ENCODE data around the gene HYCC2.
"Not testable (repeated sequence)": the region's sequence is repeated elsewhere in the genome, so short reads cannot be mapped to it uniquely, and the experiment has no call there.

The HYCC2 gene

GRCh38 chr2:201070948-201071478 lies 458 bp downstream of the HYCC2 start:
- DNase-seq (ENCODE audit: low spot score): peak; percentile 56

- no peak for DNase-seq (ENCODE audit: low spot score)
Observed at GRCh38 chr2:201064797-201065329, 6.6 kb downstream of the HYCC2 start.

GRCh38 chr2:201063516-201063915 lies 8.0 kb downstream of the HYCC2 start:
- not testable (repeated sequence) for DNase-seq (ENCODE audit: low spot score)

- no peak for DNase-seq (ENCODE audit: low spot score)
Observed at GRCh38 chr2:201059961-201060755, 11.3 kb downstream of the HYCC2 start.

- no peak for DNase-seq (ENCODE audit: low spot score)
Observed at GRCh38 chr2:201058914-201059313, 12.6 kb downstream of the HYCC2 start.

GRCh38 chr2:201057715-201058248 lies 13.7 kb downstream of the HYCC2 start:
- DNase-seq (ENCODE audit: low spot score): no peak

- no peak for DNase-seq (ENCODE audit: low spot score)
Observed at GRCh38 chr2:201057087-201057521, 14.4 kb downstream of the HYCC2 start.

- DNase-seq (ENCODE audit: low spot score): no peak
Observed at GRCh38 chr2:201049455-201049854, 22.0 kb downstream of the HYCC2 start.

- DNase-seq (ENCODE audit: low spot score): no peak
Observed at GRCh38 chr2:201046881-201047280, 24.6 kb downstream of the HYCC2 start.

GRCh38 chr2:201043050-201043449 lies 28.4 kb downstream of the HYCC2 start:
- not testable (repeated sequence) for DNase-seq (ENCODE audit: low spot score)

GRCh38 chr2:201042451-201042850 lies 29.0 kb downstream of the HYCC2 start:
- DNase-seq (ENCODE audit: low spot score): not testable (repeated sequence)

- DNase-seq (ENCODE audit: low spot score): no peak
Observed at GRCh38 chr2:201040867-201041628, 30.4 kb downstream of the HYCC2 start.

- no peak for DNase-seq (ENCODE audit: low spot score)
Observed at GRCh38 chr2:201038855-201039254, 32.6 kb downstream of the HYCC2 start.

- not testable (repeated sequence) for DNase-seq (ENCODE audit: low spot score)
Observed at GRCh38 chr2:201038361-201038760, 33.1 kb downstream of the HYCC2 start.

- DNase-seq (ENCODE audit: low spot score): not testable (repeated sequence)
Observed at GRCh38 chr2:201034355-201034754, 37.1 kb downstream of the HYCC2 start.

GRCh38 chr2:201024518-201024917 lies 47.0 kb downstream of the HYCC2 start:
- DNase-seq (ENCODE audit: low spot score): no peak

GRCh38 chr2:201021914-201022313 lies 49.6 kb downstream of the HYCC2 start:
- DNase-seq (ENCODE audit: low spot score): peak; percentile 51
